ENCODE data around the gene RAD51D. TPM values are rescaled to one million over a fixed set of nuclear protein-coding genes. Genes with fewer than 3 reads are reported as not detected.

The RAD51D gene
- total RNA-seq, 1 experiment from 2014 or later = 17.1 TPM

DNA sequence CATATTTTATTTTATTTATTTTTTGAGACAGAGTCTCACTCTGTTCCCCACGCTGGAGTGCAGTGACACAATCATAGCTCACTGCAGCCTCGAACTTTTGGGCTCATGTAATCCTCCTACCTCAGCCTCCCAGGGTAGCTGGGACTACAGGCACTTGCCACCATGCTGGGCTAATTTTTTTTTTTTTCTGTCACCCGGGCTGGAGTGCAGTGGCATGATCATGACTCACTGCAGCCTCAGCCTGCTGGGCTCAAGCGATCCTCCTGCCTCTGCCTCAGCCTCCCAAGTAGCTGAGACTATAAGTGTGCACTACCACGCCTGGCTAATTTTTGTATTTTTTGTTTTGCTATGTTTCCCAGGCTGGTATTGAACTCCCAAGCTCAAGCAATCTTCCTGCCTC, 45.1 kb upstream of the RAD51D start:
- Mint-ChIP-seq H3K4me3 (ENCODE audit: low read depth, unreplicated experiment) (no peak overlapping the region), H3K9me3 (ENCODE audit: low read depth, unreplicated experiment) (no peaks in the 10 kb centered on the region), H3K27ac (ENCODE audit: unreplicated experiment) (no peak overlapping the region), H3K27me3 (ENCODE audit: unreplicated experiment) (peaks cover 44% of the 10 kb centered on the region), H3K4me1 (ENCODE audit: low read depth, unreplicated experiment) (peaks cover 6% of the 10 kb centered on the region), H3K36me3 (ENCODE audit: insufficient read depth, unreplicated experiment) (no peaks in the 10 kb centered on the region)
- CTCF ChIA-PET = interaction anchor here (0.6 kb wide), 1 partner anchor 228 kb away, joined by 3 read pairs; no protein-coding TSS in a partner anchor
- intact Hi-C loops (cut with micrococcal nuclease; ENCODE audit: unreplicated experiment) = no loop called here
- no TSS peak for BruUV-seq (replicated peaks)
- no peak for DNase-seq
- no peak for TF ChIP-seq CTCF (IDR thresholded peaks at IDR 0.05; ENCODE audit: unreplicated experiment)

DNA sequence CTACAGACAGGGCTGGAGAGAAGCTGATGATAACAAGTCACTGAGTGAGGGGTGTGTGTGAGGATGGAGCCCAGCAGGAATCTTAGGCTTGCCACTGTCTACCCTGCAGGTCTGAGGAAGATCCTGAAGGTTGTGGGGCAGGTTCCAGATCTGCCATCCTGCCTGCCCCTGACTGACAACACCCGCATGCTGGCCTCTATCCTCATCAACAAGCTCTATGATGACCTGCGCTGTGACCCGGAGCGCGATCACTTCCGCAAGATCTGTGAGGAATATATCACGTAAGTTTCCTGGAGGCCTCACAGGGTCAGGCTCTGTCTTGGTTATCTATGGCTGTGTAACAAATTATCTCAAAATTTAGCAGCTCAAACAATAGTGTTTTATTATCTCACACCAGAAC, 44.2 kb upstream of the RAD51D start:
- no peak for TF ChIP-seq CTCF (IDR thresholded peaks at IDR 0.05; ENCODE audit: unreplicated experiment)
- Mint-ChIP-seq H3K4me3 (ENCODE audit: low read depth, unreplicated experiment) (no peak overlapping the region), H3K4me1 (ENCODE audit: low read depth, unreplicated experiment) (peaks cover 6% of the 10 kb centered on the region), H3K27ac (ENCODE audit: unreplicated experiment) (no peak overlapping the region), H3K9me3 (ENCODE audit: low read depth, unreplicated experiment) (no peaks in the 10 kb centered on the region), H3K27me3 (ENCODE audit: unreplicated experiment) (peaks cover 50% of the 10 kb centered on the region), H3K36me3 (ENCODE audit: insufficient read depth, unreplicated experiment) (no peaks in the 10 kb centered on the region)
- intact Hi-C loops (cut with micrococcal nuclease; ENCODE audit: unreplicated experiment) = no loop called here
- BruUV-seq (replicated peaks) = no TSS peak
- CTCF ChIA-PET = no interaction called here
- no peak for DNase-seq

- Mint-ChIP-seq H3K4me3 (ENCODE audit: low read depth, unreplicated experiment) (no peak overlapping the region), H3K9me3 (ENCODE audit: low read depth, unreplicated experiment) (no peaks in the 10 kb centered on the region), H3K27me3 (ENCODE audit: unreplicated experiment) (peaks cover 56% of the 10 kb centered on the region), H3K27ac (ENCODE audit: unreplicated experiment) (no peak overlapping the region), H3K36me3 (ENCODE audit: insufficient read depth, unreplicated experiment) (no peaks in the 10 kb centered on the region), H3K4me1 (ENCODE audit: low read depth, unreplicated experiment) (peaks cover 6% of the 10 kb centered on the region)
- intact Hi-C loops (cut with micrococcal nuclease; ENCODE audit: unreplicated experiment) = no loop called here
- CTCF ChIA-PET = no interaction called here
- no peak for DNase-seq
- TF ChIP-seq CTCF (IDR thresholded peaks at IDR 0.05; ENCODE audit: unreplicated experiment) = no peak
- no TSS peak for BruUV-seq (replicated peaks)
These were observed 43.1 kb upstream of the RAD51D start for GRCh38 chr17:35162755-35163154.

DNA sequence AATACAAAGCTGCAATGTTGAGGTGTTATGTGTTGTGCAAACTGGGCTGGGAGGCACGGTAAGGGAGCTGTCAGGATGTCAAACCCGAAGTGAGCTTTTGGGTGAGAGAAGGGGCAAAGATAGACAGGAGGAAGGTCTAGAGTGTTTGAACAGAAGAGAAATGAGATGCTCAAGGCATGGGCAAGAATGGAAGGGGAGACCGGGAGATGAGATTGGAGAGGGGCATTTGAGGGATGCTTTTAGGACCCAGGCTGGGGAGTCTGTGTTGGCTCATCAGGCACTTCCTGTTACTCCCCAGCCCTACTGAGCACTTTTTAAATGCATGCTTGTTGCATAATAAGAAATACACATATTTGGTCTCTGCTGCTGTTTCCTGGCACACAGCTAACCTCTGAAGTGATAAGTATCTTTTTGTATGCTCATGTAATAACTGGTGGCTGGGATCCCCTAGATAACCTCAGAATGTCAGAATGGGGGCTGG, 41.7 kb upstream of the RAD51D start:
- Mint-ChIP-seq H3K9me3 (ENCODE audit: low read depth, unreplicated experiment) (no peaks in the 10 kb centered on the region), H3K36me3 (ENCODE audit: insufficient read depth, unreplicated experiment) (no peaks in the 10 kb centered on the region), H3K27me3 (ENCODE audit: unreplicated experiment) (peaks cover 53% of the 10 kb centered on the region), H3K4me3 (ENCODE audit: low read depth, unreplicated experiment) (no peak overlapping the region), H3K27ac (ENCODE audit: unreplicated experiment) (no peak overlapping the region), H3K4me1 (ENCODE audit: low read depth, unreplicated experiment) (peaks cover 6% of the 10 kb centered on the region)
- intact Hi-C loops (cut with micrococcal nuclease; ENCODE audit: unreplicated experiment) = no loop called here
- CTCF ChIA-PET = interaction anchor here (1.0 kb wide), 1 partner anchor 9 kb away, joined by 3 read pairs; no protein-coding TSS in a partner anchor
- no peak for TF ChIP-seq CTCF (IDR thresholded peaks at IDR 0.05; ENCODE audit: unreplicated experiment)
- DNase-seq = no peak
- BruUV-seq (replicated peaks) = no TSS peak

Data from Calu3 (cell line).